ENCODE measurements around the gene DNAJB4. TPM values are rescaled to one million over a fixed set of nuclear protein-coding genes. Genes with fewer than 3 reads are reported as not detected.
"Not testable (repeated sequence)": the region's sequence is repeated elsewhere in the genome, so short reads cannot be mapped to it uniquely, and the experiment has no call there.

DNAJB4 gene
- total RNA-seq, result 12.0 and 12.7 TPM in 2 replicates

DNA sequence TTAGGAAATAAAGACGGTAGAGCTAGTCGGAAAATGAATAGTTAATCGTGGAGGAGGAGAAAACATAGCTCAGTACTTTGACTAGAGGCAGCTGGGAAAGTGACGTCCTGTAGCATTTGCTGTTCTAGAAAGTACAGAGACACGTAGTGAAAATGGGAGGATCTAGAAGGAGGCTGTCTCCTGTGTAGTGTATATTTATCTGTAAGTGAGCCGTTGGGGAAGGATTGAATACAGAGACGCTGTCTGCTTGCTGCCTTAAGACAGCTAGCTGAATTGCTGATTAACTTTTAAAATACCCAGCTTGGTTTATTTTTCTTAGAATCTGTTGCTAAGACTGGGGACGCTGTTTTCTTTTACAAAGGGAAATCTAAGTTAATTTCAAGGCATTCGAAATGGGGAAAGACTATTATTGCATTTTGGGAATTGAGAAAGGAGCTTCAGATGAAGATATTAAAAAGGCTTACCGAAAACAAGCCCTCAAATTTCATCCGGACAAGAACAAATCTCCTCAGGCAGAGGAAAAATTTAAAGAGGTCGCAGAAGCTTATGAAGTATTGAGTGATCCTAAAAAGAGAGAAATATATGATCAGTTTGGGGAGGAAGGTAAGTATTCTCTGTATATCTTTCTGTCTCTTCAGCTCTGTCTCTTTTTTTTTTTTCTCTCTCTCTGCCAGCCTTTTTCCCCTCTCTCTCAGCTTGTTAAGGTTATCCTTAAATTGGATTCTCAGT lies at the start of gene DNAJB4:
Gene DNAJB4, plus strand, starts transcription at position 221 of the 729 bp plus-strand sequence. Its CDS starts 172 bp downstream, at position 393.
- intact Hi-C loops (cut with micrococcal nuclease), result loop anchor here (1.0 to 10.0 kb wide), 6 partner anchors 26 to 616 kb away; partner anchors contain the start of genes FUBP1, GIPC2, USP33 and ZZZ3

GRCh38 chr1:77955709-77956108 lies 49.0 kb upstream of the DNAJB4 start:
- intact Hi-C loops (cut with micrococcal nuclease), result loop anchor here (2.0 kb wide), 1 partner anchor 15 kb away; no protein-coding TSS in a partner anchor

DNA sequence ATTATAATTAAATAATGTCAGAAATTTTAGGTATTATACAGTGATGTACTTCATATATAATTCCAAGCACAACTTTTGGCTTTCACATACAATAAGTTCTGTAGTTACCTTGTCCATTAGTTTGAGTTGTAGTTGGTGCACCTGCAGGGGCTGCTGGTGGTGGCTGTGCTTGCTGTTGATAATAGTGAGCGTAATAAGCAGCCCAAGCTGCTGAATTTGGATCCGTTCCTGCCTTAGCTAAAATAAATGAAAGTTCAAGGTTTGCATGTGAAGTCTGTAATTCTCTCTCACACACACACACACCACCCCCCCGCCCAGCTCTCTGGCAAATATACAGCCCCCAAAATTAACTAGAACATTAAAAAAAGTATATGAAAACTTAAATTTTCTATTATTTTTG lies 48.3 kb upstream of the DNAJB4 start:
- intact Hi-C loops (cut with micrococcal nuclease), result loop anchor here (2.0 kb wide), 1 partner anchor 14 kb away; no protein-coding TSS in a partner anchor

- intact Hi-C loops (cut with micrococcal nuclease), result no loop called here
Observed at GRCh38 chr1:77958391-77958790, 46.3 kb upstream of the DNAJB4 start.

- intact Hi-C loops (cut with micrococcal nuclease), result no loop called here
Observed at GRCh38 chr1:77958850-77959249, 45.9 kb upstream of the DNAJB4 start.

DNA sequence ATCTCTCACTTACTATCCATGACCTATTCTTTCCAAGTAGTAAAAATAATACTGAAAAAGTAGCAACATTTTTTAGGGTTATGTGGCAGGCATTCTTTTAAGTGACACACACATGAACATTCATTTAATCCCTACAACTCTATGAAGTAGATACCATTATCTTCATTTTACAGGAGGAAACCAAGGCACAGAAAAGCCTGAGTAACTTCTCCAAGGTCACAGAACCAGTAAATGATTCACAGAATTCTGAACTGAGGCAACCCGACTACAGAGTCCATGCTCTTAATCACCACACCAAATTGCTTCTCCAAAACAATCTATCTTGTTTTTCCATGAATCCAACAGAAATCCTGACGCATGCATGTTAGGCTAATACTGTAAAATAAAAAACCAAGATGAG lies 43.3 kb upstream of the DNAJB4 start:
- intact Hi-C loops (cut with micrococcal nuclease), result no loop called here

DNA sequence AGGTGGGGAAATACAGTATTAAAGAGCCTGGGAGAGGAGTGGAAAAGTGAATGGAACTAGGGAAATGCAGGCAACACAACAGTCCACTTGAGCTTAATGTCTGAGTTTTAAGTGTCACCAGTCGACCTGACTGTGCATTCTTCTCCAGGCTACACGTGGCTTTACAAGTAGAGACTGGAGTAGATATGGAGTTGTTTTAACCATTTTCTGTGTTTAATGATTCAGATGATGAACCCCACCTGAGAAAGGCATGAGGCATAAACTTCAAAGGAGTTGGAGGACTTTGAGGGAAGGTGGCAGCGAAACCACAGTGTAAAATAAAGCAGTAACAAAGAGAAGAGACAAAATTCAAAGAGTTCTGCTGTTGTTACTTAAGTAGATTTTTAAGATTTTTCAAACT lies 38.4 kb upstream of the DNAJB4 start:
- intact Hi-C loops (cut with micrococcal nuclease), result no loop called here

DNA sequence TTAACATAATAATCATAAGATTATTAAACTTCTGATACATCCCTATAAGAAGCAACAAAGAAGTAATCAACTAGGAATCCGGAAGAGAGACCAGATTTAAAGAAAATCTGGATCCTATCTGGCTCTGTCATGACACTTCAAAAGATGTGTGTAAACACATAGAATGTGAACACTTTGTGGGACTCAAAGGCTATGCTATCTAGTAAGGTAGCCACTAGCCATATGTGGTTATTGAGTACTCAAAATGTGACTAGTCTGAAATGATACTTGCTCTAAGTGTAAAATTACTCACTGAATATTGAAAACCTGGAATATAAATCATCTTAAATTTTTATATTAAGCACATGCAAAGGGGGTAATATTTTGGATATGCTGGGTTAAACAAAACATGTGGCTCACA lies 34.5 kb upstream of the DNAJB4 start:
- intact Hi-C loops (cut with micrococcal nuclease), result loop anchor here (2.0 to 10.0 kb wide), 3 partner anchors 13 to 655 kb away; partner anchors contain the start of gene IFI44L

DNA sequence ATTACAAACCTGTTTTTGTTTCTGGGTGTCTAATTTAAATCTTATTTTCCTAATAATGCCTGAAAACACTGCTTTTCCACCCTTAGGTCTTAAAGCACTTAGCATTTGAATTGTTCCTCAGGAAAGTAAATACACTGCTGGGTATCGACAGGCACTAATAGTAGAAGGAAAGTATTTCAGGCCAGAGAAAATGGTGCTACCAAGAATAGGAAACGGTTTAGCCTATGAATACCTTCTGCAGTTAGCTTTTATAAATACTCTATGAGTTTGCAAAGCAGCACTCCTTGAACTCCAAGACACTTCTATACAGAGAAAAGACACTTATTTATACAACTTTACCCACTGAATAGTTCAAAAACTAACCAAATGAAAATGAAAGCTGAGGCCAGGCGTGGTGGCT lies 32.7 kb upstream of the DNAJB4 start:
- intact Hi-C loops (cut with micrococcal nuclease), result loop anchor here (10.0 kb wide), 2 partner anchors 537 to 653 kb away; partner anchors contain the start of gene IFI44L

DNA sequence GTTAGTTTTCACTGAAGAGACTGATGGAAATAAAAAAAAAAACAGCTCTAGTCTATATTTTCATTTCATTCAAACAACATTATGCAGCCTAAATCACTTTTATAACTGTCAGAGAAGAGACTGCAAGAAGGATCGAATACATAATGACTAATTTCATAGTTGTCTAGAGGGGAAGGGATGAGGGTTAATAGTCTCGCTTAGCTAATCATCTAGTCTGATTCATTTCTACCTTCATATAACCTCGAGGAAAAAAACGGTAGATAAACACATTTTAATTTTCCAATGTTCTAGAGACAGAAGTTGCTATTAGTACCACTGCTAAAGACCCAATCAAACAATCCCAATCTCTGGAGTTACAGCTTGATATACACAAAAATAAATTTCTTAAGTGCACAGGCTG lies 29.4 kb upstream of the DNAJB4 start:
- intact Hi-C loops (cut with micrococcal nuclease), result loop anchor here (10.0 kb wide), 2 partner anchors 541 to 649 kb away; partner anchors contain the start of gene IFI44L

GRCh38 chr1:77975907-77976306 lies 28.8 kb upstream of the DNAJB4 start:
- intact Hi-C loops (cut with micrococcal nuclease), result loop anchor here (10.0 kb wide), 2 partner anchors 541 to 649 kb away; partner anchors contain the start of gene IFI44L

GRCh38 chr1:77976433-77977076 lies 28.2 kb upstream of the DNAJB4 start:
- intact Hi-C loops (cut with micrococcal nuclease), result loop anchor here (10.0 kb wide), 2 partner anchors 542 to 648 kb away; partner anchors contain the start of gene IFI44L

- intact Hi-C loops (cut with micrococcal nuclease), result loop anchor here (2.0 to 10.0 kb wide), 3 partner anchors 543 to 673 kb away; partner anchors contain the start of gene IFI44L
Observed at GRCh38 chr1:77977989-77978292, 26.8 kb upstream of the DNAJB4 start.

DNA sequence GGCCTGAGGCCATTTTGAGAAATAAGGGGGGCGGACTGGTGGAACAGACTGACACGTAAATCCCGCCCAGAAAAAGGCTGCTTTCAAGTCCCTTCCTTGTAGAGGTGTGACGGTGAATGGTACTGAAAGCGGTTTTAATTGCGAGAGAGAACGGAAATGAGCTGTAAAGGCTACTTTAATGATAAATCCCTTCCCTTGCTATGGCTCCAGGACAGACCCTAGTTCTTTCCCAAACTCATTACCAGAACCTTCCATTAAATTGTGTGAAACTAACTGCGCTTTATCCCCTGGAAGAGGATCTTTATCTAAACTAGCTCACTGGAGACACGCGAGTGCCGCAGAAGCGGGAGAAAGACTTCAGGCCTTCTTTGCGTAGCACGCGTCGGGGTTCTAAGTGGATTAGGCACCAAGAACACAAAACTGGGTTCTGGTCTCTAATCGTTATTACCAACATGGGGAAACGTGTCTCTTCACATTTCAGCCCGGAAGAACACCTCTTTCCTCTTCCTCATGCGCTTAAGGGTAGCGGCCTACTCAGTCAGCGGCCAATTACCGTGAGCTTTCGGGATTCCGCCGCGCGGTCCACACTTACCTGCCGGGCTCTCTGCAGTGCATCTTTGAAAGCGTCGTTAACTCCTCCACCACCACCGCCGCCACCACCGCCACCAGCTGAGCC lies 26.3 kb upstream of the DNAJB4 start:
- intact Hi-C loops (cut with micrococcal nuclease), result loop anchor here (2.0 to 10.0 kb wide), 3 partner anchors 544 to 672 kb away; partner anchors contain the start of gene IFI44L

DNA sequence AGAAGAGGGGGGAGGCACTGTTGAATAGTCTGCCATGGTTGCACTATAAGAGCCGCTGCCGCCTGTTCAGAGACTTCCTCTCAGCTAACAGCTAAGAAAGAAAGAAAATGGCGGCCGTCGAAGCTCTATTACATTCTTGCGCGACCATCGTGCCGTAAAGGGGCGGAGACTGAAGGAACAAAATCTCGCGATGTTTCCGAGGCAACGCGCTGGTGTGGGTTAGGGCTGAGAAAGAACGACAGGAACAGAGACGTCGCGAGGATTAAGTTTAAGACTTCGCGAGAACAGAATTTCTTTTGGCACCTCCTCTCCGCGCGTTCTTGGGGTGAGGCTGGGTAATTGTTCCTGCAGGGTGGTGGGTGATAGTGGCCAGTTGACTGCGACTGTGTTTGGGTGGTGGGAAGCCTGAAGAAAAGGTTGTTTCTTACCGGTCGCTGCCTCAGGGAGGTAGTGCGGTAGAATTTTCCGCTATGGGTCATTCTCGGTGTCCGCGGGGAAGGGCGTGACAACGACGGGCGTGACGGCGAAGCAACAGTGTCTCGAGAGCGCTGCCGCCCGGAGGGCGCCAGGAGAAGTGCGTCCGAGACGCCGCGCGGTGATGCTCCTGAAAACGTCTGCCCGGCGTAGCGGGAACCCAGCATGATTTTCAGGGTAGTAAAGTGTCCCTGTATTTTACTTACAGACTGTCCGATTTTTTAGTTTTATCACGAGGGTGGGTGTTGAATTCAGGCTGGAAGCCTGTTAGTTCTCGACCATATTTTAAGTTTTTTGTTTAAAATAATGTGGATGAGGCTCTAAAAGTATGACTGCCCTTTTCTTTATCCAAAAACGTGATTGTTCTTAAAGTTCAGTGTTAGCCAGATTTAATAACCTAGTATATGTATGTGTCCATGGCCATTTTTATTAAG lies 25.5 kb upstream of the DNAJB4 start, which contains the start of gene FUBP1:
Gene FUBP1, minus strand, starts transcription at position 104 of the 908 bp plus-strand sequence. Its CDS starts 68 bp downstream, at position 36.
- intact Hi-C loops (cut with micrococcal nuclease), result loop anchor here (1.0 to 10.0 kb wide), 9 partner anchors 25 to 760 kb away; partner anchors contain the start of genes DNAJB4, IFI44L, MIGA1 and PIGK

GRCh38 chr1:77983352-77983996 lies 21.3 kb upstream of the DNAJB4 start:
- intact Hi-C loops (cut with micrococcal nuclease), result not testable (repeated sequence)

DNA sequence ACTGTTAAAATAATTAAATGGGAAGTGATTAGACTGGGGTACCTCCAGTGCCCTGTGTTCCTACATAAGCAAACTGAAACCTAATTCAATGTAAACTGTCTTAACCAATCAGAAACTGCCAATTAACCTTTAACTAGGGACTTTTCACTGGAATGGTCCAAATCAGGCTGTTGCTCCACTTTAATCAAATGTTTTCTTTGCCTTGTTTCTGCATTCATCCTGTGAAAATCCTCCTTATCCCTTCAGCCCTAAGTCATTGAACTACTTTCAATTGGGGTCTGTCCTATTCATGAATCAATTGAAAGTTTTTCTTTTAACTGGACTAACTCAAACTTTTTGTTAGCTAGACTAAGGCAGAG lies 20.8 kb upstream of the DNAJB4 start:
- intact Hi-C loops (cut with micrococcal nuclease), result no loop called here

GRCh38 chr1:77984629-77985028 lies 20.1 kb upstream of the DNAJB4 start:
- intact Hi-C loops (cut with micrococcal nuclease), result no loop called here

- intact Hi-C loops (cut with micrococcal nuclease), result no loop called here
Observed at GRCh38 chr1:77986810-77987209, 17.9 kb upstream of the DNAJB4 start.

- intact Hi-C loops (cut with micrococcal nuclease), result no loop called here
Observed at GRCh38 chr1:77987919-77988318, 16.8 kb upstream of the DNAJB4 start.

Measured in T-helper 2 cell treated with Interferon-gamma antibody and Interleukin-4, amounts not matched to agents 100 ng/mL and 5 ng/mL, for 36 hours (primary cell).